Prostate gland (tissue), 2 donors: ENCODE measurements around the gene TMEM144. TPM values are rescaled to one million over a fixed set of nuclear protein-coding genes. Genes with fewer than 3 reads are reported as not detected.
A peak's percentile ranks its signal among the peaks of the same experiment; 100 is the strongest.
"Not testable (repeated sequence)": the region's sequence is repeated elsewhere in the genome, so short reads cannot be mapped to it uniquely, and the experiment has no call there.

Experiments
- DNase-seq: peaks from one replicate; pipeline ENCODE4 v3.0.0-alpha.2; 2019; ENCODE audit warnings: low spot score
- H3K27ac ChIP-seq, 2 donors: fragments of 200-600 bp; sonication (generic); 2 replicates each; pipeline ENCODE4 v1.5.1; 2017 to 2019
- H3K27me3 ChIP-seq: fragments of 200-600 bp; sonication (generic); replicated peaks from 2 replicates; pipeline ENCODE4 v1.5.1; 2019; ENCODE audit not compliant: insufficient read depth
- H3K36me3 ChIP-seq, 2 donors: fragments of 200-600 bp; sonication (generic); 1 replicate in 1 of 2; 2 replicates in 1 of 2; pipeline versions ENCODE4 v1.5.1 to v1.8.1; 2017 to 2019
- H3K4me1 ChIP-seq: fragments of 200-600 bp; sonication (generic); replicated peaks from 2 replicates; pipeline ENCODE4 v1.5.1; 2019
- H3K4me3 ChIP-seq, 2 donors: fragments of 200-600 bp; sonication (generic); 2 replicates each; pipeline ENCODE4 v1.5.1; 2017 to 2019
- H3K9me3 ChIP-seq: fragments of 200-600 bp; sonication (generic); 2 replicates; pipeline ENCODE4 v1.5.1; 2017
- CTCF ChIP-seq, 4 experiments: fragments of 200-600 bp in 2 of 4; fragments of 450-650 bp in 2 of 4; sonication (generic) in 2 of 4; IDR thresholded peaks; 1 replicate in 3 of 4; 2 replicates in 1 of 4; pipeline ENCODE4 v1.5.1; 2016 to 2019; ENCODE audit warnings: antibody characterized with exemption in 4 of 4, mild to moderate bottlenecking in 2 of 4, moderate library complexity in 2 of 4
- POLR2A ChIP-seq: fragments of 450-650 bp; IDR thresholded peaks from one replicate; pipeline ENCODE4 v1.6.1; 2016; ENCODE audit warnings: antibody characterized with exemption, mild to moderate bottlenecking
- POLR2AphosphoS5 ChIP-seq: sonication (generic); formaldehyde crosslinking; IDR thresholded peaks from one replicate; pipeline ENCODE4 v1.6.1; 2017; ENCODE audit warnings: antibody characterized with exemption
- WGBS: methylation state at CpG from one replicate; pipeline ENCODE4 v1.1.5; 2018; 5-methylcytosine and 5-hydroxymethylcytosine counted together
- intact Hi-C: fragments of 100-400 bp; cut with DNase I; formaldehyde crosslinking; loops from one replicate; pipeline ENCODE4 v1.14.2; 2022
- total RNA-seq, 2 donors: library from RNA; depleted of rRNA; stranded (reverse); fragments of >200 nt; gene quantifications; one replicate each; pipeline ENCODE4 v1.1.0, GENCODE V29; 2016

TMEM144 gene
- total RNA-seq, 2 donors from 2014 or later = 7.5 to 8.1 TPM

DNA sequence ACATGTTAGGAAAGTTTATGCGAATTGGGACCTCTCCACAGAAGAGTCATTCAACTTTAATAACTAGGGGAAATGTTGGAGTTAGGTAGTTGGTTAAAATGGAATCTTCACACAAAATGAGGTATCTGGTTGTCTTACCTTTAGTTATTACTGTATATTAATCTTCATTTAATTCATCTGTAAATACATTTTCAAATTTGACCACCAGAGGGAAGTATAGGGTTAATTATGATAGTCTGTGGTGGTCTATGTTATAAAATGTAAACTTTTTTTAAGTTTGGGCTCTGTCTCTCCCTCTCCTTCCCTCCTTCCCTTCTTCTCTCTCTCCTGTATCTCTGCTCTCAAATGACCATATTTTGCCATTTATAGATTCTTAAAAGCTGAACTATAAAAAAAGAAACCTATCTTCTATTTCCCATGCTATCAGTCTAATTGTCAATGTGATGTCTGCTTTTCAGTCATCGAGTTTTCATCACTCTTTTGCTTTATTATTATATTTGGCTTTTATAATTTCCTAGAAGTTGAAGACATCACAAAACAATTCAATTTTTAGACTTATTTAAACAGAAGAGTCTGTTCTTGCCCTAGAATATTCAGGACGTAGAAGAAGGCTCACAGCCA, 49.8 kb downstream of the TMEM144 start:
- Histone ChIP-seq H3K36me3 (no peaks in the 10 kb centered on the region), H3K27ac (no peak overlapping the region), H3K9me3 (no peaks in the 10 kb centered on the region), H3K4me1 (no peaks in the 10 kb centered on the region), H3K27me3 (no peaks in the 10 kb centered on the region), H3K4me3 (no peak overlapping the region)
- DNase-seq = no peak
- TF ChIP-seq POLR2AphosphoS5 (no peak), CTCF (IDR thresholded peaks at IDR 0.05) (peak in 3 of 4 experiments; percentile 34 to 48 (median 43)), POLR2A (no peak)
- WGBS = 51% methylated on average over 3 of the region's 3 CpGs
- intact Hi-C loops = loop anchor here (5.0 kb wide), 1 partner anchor 367 kb away; no protein-coding TSS in a partner anchor

DNA sequence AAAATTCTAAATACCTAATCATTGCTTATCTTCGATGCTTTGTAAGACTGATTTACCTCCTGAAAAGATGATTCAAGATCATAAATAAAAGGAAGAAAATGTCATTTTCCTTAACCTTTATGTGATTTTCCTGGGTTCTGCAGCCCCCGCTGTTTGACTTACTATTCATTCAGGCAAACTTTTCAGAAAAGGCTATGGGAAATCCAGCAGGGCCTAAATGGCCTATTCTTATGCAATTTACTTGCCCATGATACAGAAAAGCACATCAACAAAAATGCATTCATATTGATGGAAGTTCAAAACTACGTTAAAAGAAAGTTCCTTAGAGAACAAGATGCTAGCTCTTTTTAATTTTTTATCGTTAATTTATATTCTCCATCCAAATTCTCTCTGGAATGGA, 51.2 kb downstream of the TMEM144 start:
- no peaks in the 10 kb centered on the region for H3K36me3 ChIP-seq
- WGBS = 74% methylated on average over 4 of the region's 4 CpGs

GRCh38 chr4:158268553-158268952, 58.3 kb downstream of the TMEM144 start:
- Histone ChIP-seq H3K36me3 (no peaks in the 10 kb centered on the region), H3K4me1 (no peaks in the 10 kb centered on the region), H3K27ac (no peak overlapping the region), H3K4me3 (no peak overlapping the region), H3K27me3 (no peaks in the 10 kb centered on the region), H3K9me3 (no peaks in the 10 kb centered on the region)
- TF ChIP-seq CTCF (IDR thresholded peaks at IDR 0.05) = no peak
- no peak for TF ChIP-seq POLR2A
- TF ChIP-seq POLR2AphosphoS5 = no peak
- DNase-seq = no peak
- WGBS = 63% methylated on average over 2 of the region's 2 CpGs
- intact Hi-C loops = no loop called here

More for the DNA sequence above, 51.2 kb downstream of the TMEM144 start:
- no peak for DNase-seq
- TF ChIP-seq CTCF (IDR thresholded peaks at IDR 0.05) = no peak
- no peak for TF ChIP-seq POLR2AphosphoS5
- no peak for TF ChIP-seq POLR2A
- intact Hi-C loops = loop anchor here (5.0 kb wide), 1 partner anchor 366 kb away; no protein-coding TSS in a partner anchor
- no peaks in the 10 kb centered on the region for H3K27me3 ChIP-seq
- H3K4me3 ChIP-seq = no peak overlapping the region
- no peaks in the 10 kb centered on the region for H3K4me1 ChIP-seq
- no peaks in the 10 kb centered on the region for H3K9me3 ChIP-seq
- no peak overlapping the region for H3K27ac ChIP-seq

DNA sequence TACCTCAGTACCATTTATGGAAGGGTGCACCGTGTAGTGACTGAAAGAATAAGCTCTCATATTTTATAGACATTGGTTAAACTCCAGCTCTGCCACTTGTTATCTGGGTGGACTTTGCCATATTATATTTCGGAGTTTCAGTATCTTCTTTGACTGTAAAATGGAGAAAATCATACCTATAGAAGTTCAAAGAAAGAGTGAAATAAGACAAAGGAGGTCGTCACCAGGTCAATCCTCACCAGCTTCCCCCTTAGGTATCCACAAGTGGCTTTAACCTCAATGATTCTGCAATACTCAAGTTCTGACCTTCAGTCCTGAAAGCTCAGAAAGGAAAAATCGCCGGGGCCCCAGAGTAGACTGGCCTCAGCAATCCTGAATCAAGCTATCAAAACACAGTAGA, 64.3 kb downstream of the TMEM144 start:
- WGBS = 79% methylated on average over 5 of the region's 5 CpGs
- H3K4me1 ChIP-seq = no peaks in the 10 kb centered on the region
- no peak for TF ChIP-seq POLR2A
- TF ChIP-seq CTCF (IDR thresholded peaks at IDR 0.05) = no peak
- no peak for TF ChIP-seq POLR2AphosphoS5
- no peak for DNase-seq
- no peaks in the 10 kb centered on the region for H3K9me3 ChIP-seq
- H3K27ac ChIP-seq = no peak overlapping the region
- H3K36me3 ChIP-seq = no peaks in the 10 kb centered on the region
- no peak overlapping the region for H3K4me3 ChIP-seq
- no peaks in the 10 kb centered on the region for H3K27me3 ChIP-seq
- intact Hi-C loops = no loop called here

DNA sequence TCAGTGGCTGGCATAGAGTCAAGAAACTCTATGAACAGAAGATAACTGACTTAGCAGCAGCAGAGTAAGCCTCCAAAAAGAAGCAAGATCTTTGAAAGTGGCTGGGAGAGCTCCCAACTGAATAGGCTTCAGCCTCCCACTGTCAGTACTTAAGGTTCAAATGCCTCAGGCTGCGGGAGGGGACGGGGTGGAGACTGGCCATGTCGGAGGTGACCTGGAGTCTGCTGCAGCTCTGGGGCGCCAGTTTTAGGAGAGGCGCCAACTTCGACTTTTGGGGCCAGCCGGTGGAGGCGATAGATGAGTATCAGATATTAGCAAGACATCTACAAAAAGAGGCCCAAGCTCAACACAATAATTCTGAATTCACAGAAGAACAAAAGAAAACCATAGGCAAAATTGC, 67.3 kb downstream of the TMEM144 start:
- Histone ChIP-seq H3K36me3 (no peaks in the 10 kb centered on the region), H3K27ac (no peak overlapping the region), H3K4me3 (no peak overlapping the region), H3K27me3 (no peaks in the 10 kb centered on the region), H3K4me1 (no peaks in the 10 kb centered on the region), H3K9me3 (no peaks in the 10 kb centered on the region)
- TF ChIP-seq POLR2A = no peak
- no peak for TF ChIP-seq CTCF (IDR thresholded peaks at IDR 0.05)
- intact Hi-C loops = no loop called here
- 95% methylated on average over 8 of the region's 8 CpGs for WGBS
- DNase-seq = no peak

DNA sequence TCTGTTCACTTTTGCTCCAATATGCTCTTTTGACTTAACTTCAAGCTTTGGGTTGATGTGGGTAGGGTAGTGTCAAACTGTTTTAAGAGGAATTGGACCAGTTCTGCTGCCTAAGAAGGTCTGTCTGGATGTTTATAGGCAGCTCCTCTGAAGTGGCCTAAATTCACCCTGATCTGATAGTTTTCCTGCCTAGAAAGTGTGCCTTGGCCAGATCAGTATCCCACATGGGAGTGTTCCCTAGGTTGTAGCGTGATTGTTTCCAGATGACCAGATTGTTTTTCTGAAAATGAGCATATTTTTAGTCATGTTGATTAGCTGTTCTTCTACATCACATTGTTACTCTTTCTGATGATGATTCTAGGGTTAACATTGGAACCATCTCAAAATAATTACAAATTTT, 68.8 kb downstream of the TMEM144 start:
- H3K9me3 ChIP-seq, H3K36me3 ChIP-seq, DNase-seq, H3K4me1 ChIP-seq, H3K27ac ChIP-seq, intact Hi-C loops, H3K27me3 ChIP-seq, H3K4me3 ChIP-seq: not testable (repeated sequence)
- 86% methylated on average over 1 of the region's 1 CpG for WGBS
